ENCODE measurements around the gene SH3PXD2A. TPM values are rescaled to one million over a fixed set of nuclear protein-coding genes. Genes with fewer than 3 reads are reported as not detected.

The SH3PXD2A gene
- total RNA-seq, 1 experiment from 2014 or later: 4.5 TPM

GRCh38 chr10:103714232-103714891 lies 141.0 kb downstream of the SH3PXD2A start:
- Histone ChIP-seq H3T11ph (ENCODE audit: low read length) (no peak overlapping the region), H3K23ac (ENCODE audit: insufficient read length, low read depth, low read length) (no peak overlapping the region), H4K20me1 (ENCODE audit: control insufficient read depth, insufficient read depth, insufficient read length) (no peaks in the 10 kb centered on the region), H3K4me2 (ENCODE audit: insufficient read depth, insufficient read length, low read length) (no peak overlapping the region), H3K9ac (ENCODE audit: extremely low read depth, insufficient read length, low read length) (no peak overlapping the region), H4K8ac (replicated peaks; ENCODE audit: insufficient read length, low read depth, low read length) (no peak overlapping the region), H3K18ac (ENCODE audit: insufficient read length, low read depth, low read length) (no peak overlapping the region), H2BK5ac (ENCODE audit: insufficient read length, low read length) (no peak overlapping the region), H3K27ac (ENCODE audit: insufficient read length, low read depth, low read length) (no peak overlapping the region), H4K91ac (ENCODE audit: insufficient read length, low read depth, low read length) (no peak overlapping the region), H2BK20ac (ENCODE audit: low read depth, low read length, poor library complexity, severe bottlenecking) (no peak overlapping the region), H3K4me1 (ENCODE audit: insufficient read depth, low read length) (no peaks in the 10 kb centered on the region), H3K79me1 (ENCODE audit: insufficient read depth, low read depth, low read length, poor library complexity, severe bottlenecking) (no peaks in the 10 kb centered on the region), H2BK120ac (ENCODE audit: low read depth, low read length, poor library complexity, severe bottlenecking) (no peak overlapping the region), H2BK15ac (ENCODE audit: low read depth, low read length) (no peak overlapping the region), H2AK5ac (ENCODE audit: insufficient read length, low read length) (no peak overlapping the region), H4K5ac (ENCODE audit: insufficient read length, low read depth, low read length) (no peak overlapping the region), H2AFZ (ENCODE audit: low read length) (no peak overlapping the region), H3K4ac (ENCODE audit: low read depth, low read length) (no peak overlapping the region), H3K56ac (ENCODE audit: insufficient read length, low read depth, low read length) (no peak overlapping the region), H2BK12ac (ENCODE audit: insufficient read length, low read depth, low read length) (no peak overlapping the region), H3K79me2 (ENCODE audit: insufficient read depth, low read length) (no peaks in the 10 kb centered on the region), H3K23me2 (ENCODE audit: insufficient read length, low read depth, low read length, poor library complexity, severe bottlenecking) (no peaks in the 10 kb centered on the region), H3K9me3 (ENCODE audit: control insufficient read depth, low read depth, low read length) (no peaks in the 10 kb centered on the region), H3K14ac (ENCODE audit: insufficient read depth, low read length) (no peak overlapping the region; the same call in 1 of the 2 replicates), H3K27me3 (ENCODE audit: insufficient read depth, low read length) (no peaks in the 10 kb centered on the region)
- TF ChIP-seq CTCF (conservative IDR thresholded peaks at IDR 0.05): no peak
- H3K27me3 Mint-ChIP-seq (ENCODE audit: low read depth): no peaks in the 10 kb centered on the region; the same call in 1 of the 2 replicates
- H3K9me3 Mint-ChIP-seq: no peaks in the 10 kb centered on the region
- peak overlapping the region in 1 of 3 experiments; percentile 90; a peak in 1 of 7 replicates for H3K27ac Mint-ChIP-seq
- H3K36me3 Mint-ChIP-seq (ENCODE audit: insufficient read depth in 1 of 3, low read depth in 3 of 3): no peaks in the 10 kb centered on the region; a peak in 1 of 7 replicates
- H3K4me3 Mint-ChIP-seq: no peak overlapping the region
- H3K4me1 Mint-ChIP-seq: peaks cover 10 to 27% of the 10 kb centered on the region in 2 experiments
- WGBS (ENCODE audit: extremely low coverage, insufficient read length, low lambda C conversion rate): no CpG with 5 or more reads among the region's 7 CpGs
- DNase-seq: no peak

Measured in H9 (cell line).